NCI-H2029 (cell line): ENCODE measurements around the gene SOX18.

Experiments used
- DNase-seq: peaks from one replicate; lab custom pipeline; 2025; lab: John Stamatoyannopoulos, UW

The SOX18 gene

GRCh38 chr20:64080813-64081623 lies 31.6 kb upstream of the SOX18 start:
- no peak for DNase-seq

- DNase-seq: no peak
These were observed 30.8 kb upstream of the SOX18 start, which contains the start of gene OPRL1 for GRCh38 chr20:64080013-64080812. Gene OPRL1 (plus strand): TSS chr20:64080082. CDS start chr20:64092721, 12,639 bp downstream.

GRCh38 chr20:64079273-64080012 lies 30.0 kb upstream of the SOX18 start, which contains the start of gene RGS19:
Gene RGS19 (minus strand): TSS chr20:64079518. CDS start chr20:64076886, 2,632 bp downstream.
- DNase-seq: no peak

GRCh38 chr20:64078934-64079272 lies 29.5 kb upstream of the SOX18 start:
- DNase-seq: no peak

- DNase-seq: no peak
These were observed 28.6 kb upstream of the SOX18 start for GRCh38 chr20:64077876-64078551.

GRCh38 chr20:64077541-64077875 lies 28.1 kb upstream of the SOX18 start:
- no peak for DNase-seq

DNA sequence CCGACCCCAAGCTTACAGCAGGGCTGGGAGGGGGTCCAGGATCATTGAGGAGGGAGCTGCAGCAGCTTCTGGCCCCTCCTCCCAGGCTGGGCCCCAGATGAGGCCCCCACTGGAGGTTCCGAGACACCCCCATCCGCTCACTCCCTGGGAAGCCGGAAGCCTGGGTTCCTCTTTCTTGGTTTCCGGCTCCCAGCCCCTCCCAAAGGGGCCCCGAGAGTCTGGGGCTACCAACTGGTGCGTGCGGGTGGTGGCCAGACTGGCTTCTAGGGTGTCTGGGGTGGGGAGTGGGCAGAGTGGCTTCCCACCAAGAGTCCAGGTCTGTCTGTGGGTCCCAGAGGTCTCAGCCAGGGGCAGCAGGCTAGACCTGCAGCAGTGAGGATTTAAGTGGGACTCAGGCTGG lies 27.7 kb upstream of the SOX18 start:
- no peak for DNase-seq

DNA sequence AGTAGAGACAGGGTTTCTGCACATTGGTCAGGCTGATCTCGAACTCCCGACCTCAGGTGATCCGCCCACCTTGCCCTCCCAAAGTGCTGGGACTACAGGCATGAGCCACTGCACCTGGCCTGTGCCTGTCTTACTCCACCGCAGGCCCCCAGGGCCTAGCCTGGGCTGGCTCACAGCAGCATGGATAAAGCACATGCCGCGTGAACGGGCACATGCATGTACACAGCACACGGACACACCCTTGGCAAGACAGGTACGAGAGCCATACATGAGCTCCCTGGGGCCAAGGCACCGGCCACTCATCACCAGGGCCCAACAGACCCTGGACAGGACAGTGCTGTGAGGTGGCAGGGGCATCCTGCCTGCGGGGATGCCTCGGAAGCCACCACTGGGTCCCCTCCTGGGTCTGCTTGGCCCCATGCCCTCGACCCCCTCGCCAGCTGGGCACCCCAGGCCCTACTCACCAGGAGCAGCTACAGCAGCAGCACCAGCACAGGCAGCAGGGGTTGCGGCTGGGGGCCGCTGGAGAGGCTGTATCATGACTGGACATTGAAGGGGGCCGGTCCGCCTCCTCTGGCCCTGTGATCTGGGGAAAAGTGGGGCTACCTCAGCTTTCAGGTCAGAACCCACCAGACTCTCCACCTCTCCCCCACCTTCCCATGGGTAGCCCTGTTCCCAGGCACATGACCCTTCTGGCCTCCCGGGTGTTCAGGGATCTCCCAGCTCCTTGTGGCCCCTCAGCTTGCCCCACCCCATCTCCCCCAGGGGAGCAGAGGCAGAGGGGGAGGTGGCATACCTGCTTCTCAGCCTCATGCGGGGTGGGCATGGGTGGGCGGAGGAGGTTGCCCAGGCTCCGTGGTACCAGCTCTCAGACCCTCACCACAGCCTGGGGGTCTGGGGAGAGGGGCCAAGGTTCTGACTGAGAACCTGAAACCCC lies 26.9 kb upstream of the SOX18 start:
- no peak for DNase-seq

DNA sequence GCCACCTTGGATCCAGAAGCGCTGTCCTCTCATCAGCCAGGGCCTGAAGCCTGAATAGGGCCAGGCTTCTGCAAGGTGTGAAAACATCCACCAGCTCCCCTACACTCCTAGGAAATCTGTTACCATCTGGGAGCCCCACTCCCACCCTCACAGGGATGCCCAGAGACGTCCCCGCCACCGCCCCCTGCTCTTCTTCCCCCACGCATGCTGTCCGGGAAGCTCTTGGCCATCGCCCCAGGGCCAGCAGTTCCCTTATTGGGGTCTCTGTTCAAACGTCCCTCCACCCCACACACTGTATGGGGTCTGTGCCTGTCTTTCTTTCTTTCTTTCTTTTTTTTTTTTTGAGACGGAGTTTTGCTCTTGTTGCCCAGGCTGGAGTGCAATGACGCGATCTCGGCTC lies 26.1 kb upstream of the SOX18 start:
- DNase-seq: no peak

- DNase-seq: no peak
These were observed 25.5 kb upstream of the SOX18 start for GRCh38 chr20:64074963-64075362.

DNA sequence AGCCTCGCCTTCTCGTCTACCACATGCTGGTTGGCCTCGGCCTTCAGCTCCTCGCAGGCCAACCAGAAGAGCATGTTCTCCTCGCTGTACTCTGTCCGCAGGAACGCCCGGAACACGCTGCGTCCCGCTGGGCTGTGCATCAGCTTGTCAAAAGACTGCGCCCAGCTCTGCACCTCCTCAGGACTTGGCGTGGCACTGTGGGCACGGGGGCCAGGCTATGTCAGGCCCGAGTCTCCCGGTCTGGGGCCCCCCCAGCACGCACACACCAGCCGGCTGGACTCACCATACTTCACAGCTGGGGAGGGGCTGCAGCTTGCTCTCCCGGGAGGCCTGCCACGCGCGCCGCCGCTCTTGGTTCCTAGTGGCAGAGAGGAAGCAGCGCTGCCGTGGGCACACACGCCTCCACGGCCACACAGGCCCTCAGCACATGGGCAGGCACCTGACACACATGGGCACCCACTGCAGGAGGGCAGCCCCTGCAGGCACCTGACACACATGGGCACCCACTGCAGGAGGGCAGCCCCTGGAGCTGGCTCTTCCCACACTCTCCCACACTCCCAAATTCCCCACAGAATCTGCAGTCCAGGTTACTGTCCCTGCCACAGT lies 24.8 kb upstream of the SOX18 start:
- DNase-seq: no peak

DNA sequence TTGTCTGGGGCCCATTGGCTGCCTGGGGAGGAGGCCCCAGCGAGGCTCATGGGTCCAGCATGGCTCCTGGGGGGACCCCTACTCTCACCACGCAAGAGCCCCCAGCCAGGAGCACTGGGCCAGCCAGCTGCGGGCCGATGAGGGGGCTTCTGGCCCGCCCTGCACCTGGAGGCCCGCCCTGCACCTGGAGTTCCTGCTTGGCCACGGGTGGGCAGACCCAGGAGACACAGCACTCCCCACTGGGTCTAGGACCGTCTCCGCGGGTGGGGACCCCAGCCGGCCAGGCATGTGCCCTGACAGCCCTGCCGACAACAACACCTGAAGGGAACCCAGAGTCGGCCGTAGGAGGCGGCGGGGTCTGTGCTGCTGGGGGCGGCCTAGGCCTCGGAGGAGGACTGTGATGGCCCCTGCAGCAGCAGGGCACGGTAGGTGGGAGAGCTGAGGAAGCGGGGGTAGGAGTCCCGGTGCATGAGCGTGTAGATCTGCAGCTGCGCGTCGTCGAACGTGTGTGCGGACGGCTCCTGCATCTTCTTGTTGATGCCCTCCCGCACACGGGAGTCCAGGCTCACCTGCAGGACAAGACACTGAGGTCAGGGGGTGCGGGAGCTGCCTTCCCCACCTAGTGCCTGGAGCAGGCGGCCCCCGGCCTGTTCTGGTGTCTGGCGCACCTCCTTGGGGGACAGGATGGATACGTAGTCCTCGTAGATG lies 24.2 kb upstream of the SOX18 start:
- DNase-seq: no peak

- no peak for DNase-seq
These were observed 23.1 kb upstream of the SOX18 start for GRCh38 chr20:64072498-64073063.

DNA sequence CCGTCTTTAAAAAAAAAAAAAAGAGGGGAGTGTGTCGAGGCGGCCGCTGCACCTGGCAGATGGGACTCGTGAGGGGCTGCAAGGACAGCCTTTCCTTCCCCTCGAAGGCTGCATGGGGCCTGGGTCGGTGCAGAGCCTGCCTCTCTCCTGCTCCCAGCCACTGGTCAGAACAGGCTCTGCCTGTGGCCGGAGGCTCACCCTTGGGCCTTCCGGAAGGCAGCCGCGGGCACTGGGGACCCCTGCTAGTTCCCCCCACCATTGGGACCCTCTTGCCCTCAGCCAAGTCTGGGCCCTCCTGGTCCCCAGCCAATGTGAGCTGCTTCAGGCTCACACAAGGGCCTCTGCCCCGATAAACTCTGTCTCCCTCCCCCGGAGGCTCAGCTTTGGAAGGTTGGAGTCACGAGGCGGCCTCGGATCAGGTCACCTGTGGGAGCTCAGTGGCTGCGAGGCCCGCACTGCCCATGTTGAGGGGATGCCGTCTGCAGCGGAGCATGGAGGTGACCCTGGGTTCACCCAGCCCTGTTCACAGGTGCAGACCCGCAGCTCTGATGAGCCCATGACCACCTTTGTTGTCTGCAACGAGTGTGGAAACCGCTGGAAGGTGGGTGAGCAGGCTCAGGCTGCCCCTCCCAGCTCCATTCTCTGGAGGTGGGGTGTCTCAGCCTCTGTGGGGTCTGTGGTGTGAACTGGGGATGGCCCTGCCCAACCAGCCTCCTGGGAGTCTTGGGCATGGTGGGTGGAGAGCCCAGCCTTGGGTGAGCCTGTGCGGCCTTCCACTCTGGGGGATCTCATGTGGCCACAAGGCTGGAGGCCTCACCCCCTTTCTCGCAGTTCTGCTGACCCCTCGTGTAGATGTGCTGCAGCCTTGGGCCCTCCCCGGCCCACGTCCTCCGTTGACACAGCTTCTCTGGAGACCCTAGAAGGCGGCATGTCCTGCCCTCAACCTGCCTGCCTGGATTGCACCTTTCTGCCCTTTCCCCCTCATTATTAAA lies 22.2 kb upstream of the SOX18 start:
- no peak for DNase-seq

GRCh38 chr20:64070244-64070993 lies 21.0 kb upstream of the SOX18 start:
- no peak for DNase-seq

DNA sequence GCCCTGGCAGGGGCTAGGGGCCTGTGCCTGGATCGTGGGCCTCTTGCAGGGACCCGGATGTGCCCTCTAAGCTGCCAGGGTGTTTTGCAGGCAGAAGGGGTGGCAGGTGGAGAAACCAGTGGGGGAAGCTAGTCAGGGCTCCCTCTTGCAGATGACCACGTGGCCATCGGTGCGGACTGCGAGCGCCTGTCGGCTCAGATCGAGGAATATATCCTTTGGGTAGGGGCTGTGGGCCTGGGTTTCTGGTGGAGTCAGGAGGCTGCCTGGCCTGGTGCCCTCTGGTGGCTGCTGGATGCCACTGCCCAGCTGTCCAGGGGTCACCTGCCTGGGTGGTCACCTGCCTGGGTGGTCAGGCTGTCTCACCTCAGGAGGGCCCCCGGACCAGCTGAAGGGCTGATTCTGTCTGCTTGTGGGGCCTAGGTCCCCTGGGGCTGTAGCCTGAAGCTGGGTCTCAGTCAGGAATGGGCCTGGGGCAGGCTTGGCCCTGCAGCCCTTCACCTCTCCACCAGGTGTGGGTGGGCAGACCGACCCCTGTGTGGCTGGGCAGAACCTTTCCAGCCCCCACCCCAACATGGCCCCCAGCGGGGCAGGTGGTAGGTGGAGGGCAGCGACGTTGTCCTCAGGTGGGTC lies 20.3 kb upstream of the SOX18 start:
- no peak for DNase-seq

GRCh38 chr20:64069209-64069613 lies 19.8 kb upstream of the SOX18 start:
- DNase-seq: no peak
